Measurements from ENCODE around the gene UGT8. TPM values are rescaled to one million over a fixed set of nuclear protein-coding genes. Genes with fewer than 3 reads are reported as not detected.
"Not testable (repeated sequence)": the region's sequence is repeated elsewhere in the genome, so short reads cannot be mapped to it uniquely, and the experiment has no call there.

UGT8 gene
- total and polyA plus RNA-seq, 2 donors from 2014 or later = 20.0 to 42.2 TPM

- H3K36me3 ChIP-seq (ENCODE audit: control insufficient read depth in 2 of 3, insufficient read depth in 3 of 3, low read length in 3 of 3) = no peaks in the 10 kb centered on the region
- DNase-seq (peak in 1 of 5 donors; percentile 19), FAIRE-seq (no peak)
- H3K4me1 ChIP-seq (ENCODE audit: control insufficient read depth in 2 of 3, insufficient read depth in 2 of 3, low read depth in 1 of 3, low read length in 3 of 3) = no peaks in the 10 kb centered on the region
- no peak overlapping the region for H3K9ac ChIP-seq (ENCODE audit: low read length in 3 of 3)
- no peaks in the 10 kb centered on the region for H3K9me3 ChIP-seq (ENCODE audit: control insufficient read depth in 2 of 3, insufficient read depth in 1 of 3, low read length in 3 of 3)
- no peak overlapping the region for H3K27ac ChIP-seq (ENCODE audit: low read depth in 2 of 2, low read length in 2 of 2)
- intact Hi-C loops (cut with DNase I) = no loop called here
- no peak overlapping the region for H3K4me3 ChIP-seq (ENCODE audit: low read length in 3 of 3)
- TF ChIP-seq CTCF (IDR thresholded peaks at IDR 0.05; ENCODE audit: borderline replicate concordance, extremely low read depth, insufficient read depth) = no peak
- H3K27me3 ChIP-seq (ENCODE audit: control insufficient read depth, insufficient read depth, low read length) = no peaks in the 10 kb centered on the region
Observed at GRCh38 chr4:114588305-114588704, 10.3 kb upstream of the UGT8 start.

GRCh38 chr4:114590360-114590759 is 8.2 kb upstream of the UGT8 start:
- DNase-seq; H3K4me3 ChIP-seq (ENCODE audit: low read length in 3 of 3); H3K9ac ChIP-seq (ENCODE audit: low read length in 3 of 3); H3K27ac ChIP-seq (ENCODE audit: low read depth in 2 of 2, low read length in 2 of 2); H3K27me3 ChIP-seq (ENCODE audit: control insufficient read depth, insufficient read depth, low read length); H3K36me3 ChIP-seq (ENCODE audit: control insufficient read depth in 2 of 3, insufficient read depth in 3 of 3, low read length in 3 of 3); FAIRE-seq; intact Hi-C loops (cut with DNase I); H3K9me3 ChIP-seq (ENCODE audit: control insufficient read depth in 2 of 3, insufficient read depth in 1 of 3, low read length in 3 of 3); H3K4me1 ChIP-seq (ENCODE audit: control insufficient read depth in 2 of 3, insufficient read depth in 2 of 3, low read depth in 1 of 3, low read length in 3 of 3): not testable (repeated sequence)

GRCh38 chr4:114593526-114593925 is 5.1 kb upstream of the UGT8 start:
- Histone ChIP-seq H3K27me3 (ENCODE audit: control insufficient read depth, insufficient read depth, low read length) (no peaks in the 10 kb centered on the region), H3K36me3 (ENCODE audit: control insufficient read depth in 2 of 3, insufficient read depth in 3 of 3, low read length in 3 of 3) (no peaks in the 10 kb centered on the region), H3K9ac (ENCODE audit: low read length in 3 of 3) (no peak overlapping the region), H3K4me1 (ENCODE audit: control insufficient read depth in 2 of 3, insufficient read depth in 2 of 3, low read depth in 1 of 3, low read length in 3 of 3) (no peaks in the 10 kb centered on the region), H3K4me3 (ENCODE audit: low read length in 3 of 3) (no peak overlapping the region), H3K9me3 (ENCODE audit: control insufficient read depth in 2 of 3, insufficient read depth in 1 of 3, low read length in 3 of 3) (no peaks in the 10 kb centered on the region), H3K27ac (ENCODE audit: low read depth in 2 of 2, low read length in 2 of 2) (no peak overlapping the region)
- FAIRE-seq (no peak), DNase-seq (peak in 2 of 5 donors; percentile 27 to 41)
- no peak for TF ChIP-seq CTCF (IDR thresholded peaks at IDR 0.05; ENCODE audit: borderline replicate concordance, extremely low read depth, insufficient read depth)
- intact Hi-C loops (cut with DNase I) = no loop called here

GRCh38 chr4:114595207-114595606 is 3.4 kb upstream of the UGT8 start:
- no peak overlapping the region for H3K27ac ChIP-seq (ENCODE audit: low read depth in 2 of 2, low read length in 2 of 2)
- H3K36me3 ChIP-seq (ENCODE audit: control insufficient read depth in 2 of 3, insufficient read depth in 3 of 3, low read length in 3 of 3) = no peaks in the 10 kb centered on the region
- no peak for FAIRE-seq
- H3K27me3 ChIP-seq (ENCODE audit: control insufficient read depth, insufficient read depth, low read length) = peaks cover 3% of the 10 kb centered on the region
- DNase-seq = no peak
- no peak for TF ChIP-seq CTCF (IDR thresholded peaks at IDR 0.05; ENCODE audit: borderline replicate concordance, extremely low read depth, insufficient read depth)
- H3K9me3 ChIP-seq (ENCODE audit: control insufficient read depth in 2 of 3, insufficient read depth in 1 of 3, low read length in 3 of 3) = no peaks in the 10 kb centered on the region
- intact Hi-C loops (cut with DNase I) = no loop called here
- no peak overlapping the region for H3K9ac ChIP-seq (ENCODE audit: low read length in 3 of 3)
- H3K4me1 ChIP-seq (ENCODE audit: control insufficient read depth in 2 of 3, insufficient read depth in 2 of 3, low read depth in 1 of 3, low read length in 3 of 3) = no peaks in the 10 kb centered on the region
- H3K4me3 ChIP-seq (ENCODE audit: low read length in 3 of 3) = no peak overlapping the region

Data from kidney (tissue), 14 donors.